GM18511 (cell line): ENCODE results near the gene CENPU.
"Not testable (repeated sequence)": the region's sequence is repeated elsewhere in the genome, so short reads cannot be mapped to it uniquely, and the experiment has no call there.

Source experiments
- ATAC-seq: cut with Tn5 transposase; IDR thresholded peaks from one replicate; pipeline ENCODE4 v1.9.1; 2021; ENCODE audit warnings: mild to moderate bottlenecking, moderate library complexity; ENCODE audit not compliant: unreplicated experiment

Gene CENPU, protein sequence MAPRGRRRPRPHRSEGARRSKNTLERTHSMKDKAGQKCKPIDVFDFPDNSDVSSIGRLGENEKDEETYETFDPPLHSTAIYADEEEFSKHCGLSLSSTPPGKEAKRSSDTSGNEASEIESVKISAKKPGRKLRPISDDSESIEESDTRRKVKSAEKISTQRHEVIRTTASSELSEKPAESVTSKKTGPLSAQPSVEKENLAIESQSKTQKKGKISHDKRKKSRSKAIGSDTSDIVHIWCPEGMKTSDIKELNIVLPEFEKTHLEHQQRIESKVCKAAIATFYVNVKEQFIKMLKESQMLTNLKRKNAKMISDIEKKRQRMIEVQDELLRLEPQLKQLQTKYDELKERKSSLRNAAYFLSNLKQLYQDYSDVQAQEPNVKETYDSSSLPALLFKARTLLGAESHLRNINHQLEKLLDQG

DNA sequence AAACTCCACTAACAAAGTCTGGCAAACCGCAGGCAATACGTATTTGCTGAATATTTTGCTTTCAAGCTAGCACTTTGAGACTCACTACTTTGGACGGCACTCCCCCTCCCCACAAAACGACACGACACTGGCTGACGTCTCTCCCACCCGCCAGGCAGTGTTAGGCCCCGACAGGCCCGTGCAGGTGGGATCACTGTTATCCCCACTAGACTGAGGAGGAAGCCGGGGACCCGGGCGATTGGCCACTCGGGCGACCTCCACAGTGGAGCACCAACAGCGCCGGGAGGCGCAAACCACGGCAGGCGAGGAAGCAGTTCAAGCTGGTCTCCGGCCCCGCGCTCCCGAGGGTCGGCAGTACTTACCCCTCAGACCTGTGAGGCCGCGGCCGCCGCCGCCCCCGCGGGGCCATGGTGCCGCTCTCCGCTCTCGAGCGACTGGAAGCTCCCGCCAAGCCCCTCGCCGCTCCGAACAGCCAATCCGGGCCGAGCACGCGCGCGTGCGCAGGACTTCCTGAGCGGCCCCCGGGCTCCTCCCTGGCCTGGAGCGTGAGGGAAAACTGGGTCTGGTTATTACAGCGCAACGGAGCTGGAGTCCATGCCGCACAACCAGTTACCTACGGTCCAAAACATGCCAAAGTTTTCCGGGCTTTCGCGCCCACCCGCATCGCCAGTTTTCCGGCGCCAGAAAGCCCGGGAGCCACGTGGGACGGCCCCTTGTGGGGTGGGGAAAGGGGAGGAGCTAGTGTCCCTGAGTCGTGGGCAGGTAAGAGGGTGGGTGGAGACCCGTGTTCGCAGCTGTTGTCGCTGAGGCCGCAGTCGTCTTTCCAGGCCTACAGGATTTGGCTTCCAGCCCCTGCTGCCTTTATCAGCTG is at the start of gene CENPU:
CENPU (minus strand) TSS at position 443 of the 871 bp plus-strand sequence; CDS start at position 409, 34 bp downstream.
- peak; percentile 90 for ATAC-seq

- peak; percentile 57 for ATAC-seq
These were observed 49.0 kb upstream of the CENPU start for GRCh38 chr4:184782731-184783373.

DNA sequence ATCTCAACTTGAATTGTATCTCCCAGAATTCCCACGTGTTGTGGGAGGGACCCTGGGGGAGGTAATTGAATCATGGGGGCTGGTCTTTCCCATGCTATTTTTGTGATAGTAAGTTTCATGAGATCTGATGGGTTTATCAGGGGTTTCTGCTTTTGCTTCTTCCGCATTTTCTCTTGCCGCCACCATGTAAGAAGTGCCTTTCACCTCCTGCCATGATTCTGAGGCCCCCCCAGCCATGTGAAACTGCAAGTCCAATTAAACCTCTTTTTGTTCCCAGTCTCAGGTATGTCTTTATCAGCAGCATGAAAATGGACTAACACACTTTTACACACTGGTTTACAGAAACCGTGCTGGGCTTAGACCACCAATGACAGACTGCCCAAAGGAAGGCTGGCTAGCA is 45.3 kb upstream of the CENPU start:
- ATAC-seq = not testable (repeated sequence)

DNA sequence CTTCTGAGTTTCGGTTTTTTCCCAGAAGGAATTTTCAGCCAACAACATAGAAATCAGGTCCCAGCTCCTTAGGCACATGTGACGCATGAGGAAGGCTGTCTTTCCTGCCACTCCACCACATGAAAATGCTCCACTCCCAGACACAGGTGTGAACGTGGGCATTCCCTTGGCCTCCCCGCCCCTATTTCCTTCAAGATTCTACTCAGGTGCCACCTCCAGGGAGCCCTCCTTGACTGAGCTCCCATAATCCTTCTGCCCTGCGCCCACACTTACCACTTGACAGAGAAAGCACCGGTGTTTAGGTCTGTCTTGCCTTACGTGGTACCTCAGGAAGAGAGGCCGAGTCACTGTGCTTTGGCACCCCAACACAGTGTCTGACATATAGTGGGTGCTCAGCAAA is 44.4 kb upstream of the CENPU start:
- ATAC-seq = no peak

- ATAC-seq = no peak
These were observed 42.9 kb upstream of the CENPU start for GRCh38 chr4:184776821-184777220.

DNA sequence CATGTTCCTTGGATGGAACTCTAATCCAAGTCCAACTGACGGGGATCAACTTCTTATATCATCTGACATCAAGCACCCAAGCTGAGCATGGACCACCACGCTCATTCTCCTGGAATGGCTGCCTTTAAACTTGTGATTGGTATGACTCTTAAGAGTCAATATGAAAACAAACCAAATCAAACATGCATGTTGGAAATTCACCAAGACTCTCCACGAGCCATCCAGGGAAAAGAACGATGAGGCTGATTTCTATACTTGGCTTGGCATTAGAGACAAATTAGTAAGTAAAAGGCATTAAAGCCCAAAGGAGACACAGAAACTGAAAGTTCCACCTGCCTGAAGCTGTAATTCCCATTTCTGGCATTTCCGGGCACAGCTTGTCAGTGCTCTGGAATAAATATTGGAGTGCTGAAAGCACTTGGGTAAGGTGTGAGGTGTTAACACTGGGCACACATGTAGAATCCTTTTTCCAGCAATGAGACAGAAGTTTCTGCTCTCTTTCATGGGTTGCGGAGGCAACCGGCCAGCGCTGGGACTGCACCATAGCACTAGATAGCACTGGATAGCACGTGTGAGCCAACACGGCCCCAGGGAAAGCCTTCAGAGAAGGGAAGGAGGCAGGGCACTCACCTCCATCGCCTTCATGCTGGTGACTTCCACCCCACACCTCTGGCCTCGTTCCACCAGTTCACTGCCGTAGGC is 42.1 kb upstream of the CENPU start:
- ATAC-seq = no peak

GRCh38 chr4:184774152-184774551 is 40.3 kb upstream of the CENPU start:
- no peak for ATAC-seq

DNA sequence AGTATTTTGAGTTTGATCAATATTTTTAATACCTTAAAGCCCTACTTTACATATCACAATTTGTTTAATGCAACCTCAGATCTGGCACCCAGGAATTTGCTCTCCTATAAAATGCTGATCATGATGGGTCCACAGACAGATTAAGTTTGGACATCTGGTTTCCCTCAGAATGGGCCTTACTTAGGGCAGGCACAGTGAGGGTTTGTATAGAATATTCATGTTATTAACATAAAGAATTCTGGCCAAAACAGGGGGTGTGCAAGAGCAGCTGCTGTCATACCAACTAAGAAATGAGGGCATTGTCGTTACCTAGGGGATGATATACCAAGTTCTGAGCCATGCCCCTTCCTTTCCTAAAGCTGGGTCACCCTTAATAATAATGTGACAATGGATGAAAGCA is 37.5 kb upstream of the CENPU start:
- no peak for ATAC-seq

DNA sequence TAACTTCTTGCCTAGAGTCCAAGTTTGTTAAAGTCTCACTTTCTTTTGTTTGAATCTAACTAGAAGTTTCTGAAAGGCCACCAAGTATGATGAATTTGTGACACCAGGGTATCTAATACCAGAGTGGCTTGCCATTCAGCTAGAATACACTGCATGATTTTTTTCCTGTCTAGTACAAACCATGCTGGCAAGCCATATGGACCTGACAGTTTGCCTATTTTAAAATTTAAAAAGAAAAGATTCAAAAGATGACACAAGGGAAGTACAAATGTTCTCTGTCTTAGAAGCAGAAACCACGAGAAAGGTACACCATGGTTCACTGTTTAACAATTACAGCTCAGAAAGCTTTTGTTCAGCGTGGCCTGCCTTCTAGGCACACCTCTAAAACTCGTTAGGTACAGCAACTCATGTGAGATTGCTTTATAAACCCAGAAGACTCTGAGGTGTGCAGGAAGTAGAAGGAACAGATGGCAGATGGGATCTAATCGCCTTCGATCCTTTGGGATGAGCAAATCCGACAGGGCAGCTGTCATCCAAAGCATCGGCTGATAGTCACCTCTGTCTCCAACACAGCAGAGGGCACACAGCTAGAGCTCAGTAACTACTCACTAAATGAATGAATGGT is 35.4 kb upstream of the CENPU start:
- no peak for ATAC-seq

GRCh38 chr4:184768296-184768695 is 34.4 kb upstream of the CENPU start:
- ATAC-seq = no peak

- no peak for ATAC-seq
These were observed 32.5 kb upstream of the CENPU start for GRCh38 chr4:184766446-184766845.

DNA sequence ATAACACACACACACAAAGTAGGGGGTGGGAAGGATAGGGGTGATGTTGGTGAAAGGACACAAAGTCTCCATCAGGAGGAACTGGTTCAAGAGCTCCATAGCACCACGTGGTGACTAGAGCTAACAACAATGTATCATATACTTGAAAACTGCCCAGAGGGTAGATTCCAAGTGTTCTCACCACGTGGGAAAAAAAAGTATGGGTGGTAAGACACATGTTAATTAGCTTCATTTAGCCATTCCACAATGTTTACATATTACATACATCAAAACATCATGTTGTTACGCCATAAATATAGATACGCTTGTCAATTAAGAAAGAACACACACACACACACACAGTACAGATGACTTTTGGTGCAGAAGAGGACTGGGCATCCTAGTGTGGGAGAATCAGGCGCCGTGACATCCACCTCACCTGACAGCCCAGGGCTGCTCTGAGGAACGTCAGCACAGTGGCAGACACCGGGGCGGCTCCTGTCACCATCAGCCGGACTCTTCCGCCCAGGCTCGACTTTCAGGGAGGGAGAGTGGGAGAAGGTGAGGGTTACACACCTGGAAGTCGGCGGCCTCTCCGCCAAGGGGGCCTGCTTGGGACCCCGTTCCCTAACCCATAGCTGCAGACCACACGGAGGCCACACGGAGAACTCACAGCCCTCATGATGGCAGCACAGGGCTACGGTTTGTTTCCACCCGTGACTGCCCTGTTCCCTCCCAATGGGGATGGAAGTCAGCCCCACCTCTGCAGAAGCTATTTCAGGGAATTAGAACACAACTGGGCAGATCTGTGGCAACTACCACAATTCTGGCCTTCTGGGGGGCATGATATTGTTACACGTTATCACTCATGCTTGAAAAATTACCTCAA is 31.8 kb upstream of the CENPU start:
- no peak for ATAC-seq

DNA sequence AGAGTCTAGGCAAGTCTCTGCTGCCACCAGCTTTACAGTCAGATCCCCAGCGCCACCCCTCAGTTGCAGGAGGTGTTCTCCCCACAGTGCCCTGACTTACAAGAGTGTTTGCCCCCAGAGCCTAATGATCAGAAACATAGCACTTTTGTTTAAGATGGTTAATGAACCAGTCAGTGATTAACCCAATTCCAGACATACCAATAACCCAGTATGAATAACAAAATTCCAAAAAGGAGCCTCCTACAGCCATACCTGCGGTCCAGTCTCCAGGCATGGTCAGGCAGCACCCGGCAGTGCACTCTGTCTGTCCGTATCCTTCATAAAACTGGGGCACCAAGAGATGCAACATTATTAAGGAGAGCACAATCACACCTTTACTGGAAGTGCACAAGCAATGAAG is 30.7 kb upstream of the CENPU start:
- ATAC-seq = no peak

GRCh38 chr4:184763150-184763780 is 29.4 kb upstream of the CENPU start:
- no peak for ATAC-seq

- peak; percentile 96 for ATAC-seq
These were observed 28.2 kb upstream of the CENPU start for GRCh38 chr4:184762100-184762499.

- no peak for ATAC-seq
These were observed 26.8 kb upstream of the CENPU start for GRCh38 chr4:184760681-184761080.

- no peak for ATAC-seq
These were observed 23.9 kb upstream of the CENPU start for GRCh38 chr4:184757810-184758209.

GRCh38 chr4:184756399-184756798 is 22.5 kb upstream of the CENPU start:
- no peak for ATAC-seq

- ATAC-seq = no peak
These were observed 21.4 kb upstream of the CENPU start for GRCh38 chr4:184755278-184755677.
